Left forelimb (tissue), 1 donor: ENCODE results near the gene HIGD1C.

Source experiments
- DNase-seq: peaks from one replicate; pipeline ENCODE4 v3.0.0-alpha.2; 2018; ENCODE audit warnings: low spot score

Gene HIGD1C

DNA sequence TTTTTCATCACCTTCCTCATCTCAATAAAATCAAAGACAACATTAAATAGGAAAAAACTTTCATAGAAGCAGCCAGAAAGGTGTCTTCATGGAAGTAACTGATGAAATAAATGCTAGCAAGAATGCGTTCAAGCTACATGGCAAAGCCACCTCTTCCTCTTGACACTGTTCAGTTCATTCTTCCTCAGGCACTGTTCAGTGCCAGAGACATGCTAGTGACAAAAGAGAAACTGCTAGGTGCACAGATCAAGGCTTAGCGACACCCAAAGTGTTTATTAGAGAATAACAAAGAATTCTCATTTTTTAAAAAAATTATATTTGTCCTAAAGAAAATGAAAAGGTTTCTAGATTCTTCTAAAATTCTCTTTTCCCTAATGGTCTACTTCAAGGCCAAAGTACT lies 66.6 kb downstream of the HIGD1C start:
- DNase-seq: no peak

- DNase-seq: no peak
Measured at GRCh38 chr12:51019927-51020326, 67.6 kb downstream of the HIGD1C start.
